OCI-M2 (cell line): Measurements from ENCODE around the gene ACTL7B.
"Not testable (repeated sequence)": the region's sequence is repeated elsewhere in the genome, so short reads cannot be mapped to it uniquely, and the experiment has no call there.

ENCODE experiments used
- DNase-seq: peaks from one replicate; lab custom pipeline; 2025; ENCODE audit not compliant: unreplicated experiment; lab: John Stamatoyannopoulos, UW

ACTL7B gene

GRCh38 chr9:108844856-108845255, 10.9 kb downstream of the ACTL7B start:
- DNase-seq, result no peak

- DNase-seq, result no peak
These were observed 11.4 kb downstream of the ACTL7B start for GRCh38 chr9:108844391-108844790.

- no peak for DNase-seq
These were observed 13.0 kb downstream of the ACTL7B start for GRCh38 chr9:108842610-108843295.

- DNase-seq, result not testable (repeated sequence)
These were observed 16.2 kb downstream of the ACTL7B start for GRCh38 chr9:108839561-108839960.

GRCh38 chr9:108838017-108838416, 17.8 kb downstream of the ACTL7B start:
- DNase-seq, result no peak

GRCh38 chr9:108837530-108837929, 18.3 kb downstream of the ACTL7B start:
- no peak for DNase-seq

- no peak for DNase-seq
These were observed 19.0 kb downstream of the ACTL7B start for GRCh38 chr9:108836781-108837180.

GRCh38 chr9:108836319-108836718, 19.5 kb downstream of the ACTL7B start:
- DNase-seq, result no peak

- DNase-seq, result no peak
These were observed 20.0 kb downstream of the ACTL7B start for GRCh38 chr9:108835831-108836230.

- DNase-seq, result no peak
These were observed 20.7 kb downstream of the ACTL7B start for GRCh38 chr9:108834959-108835665.

- no peak for DNase-seq
These were observed 23.6 kb downstream of the ACTL7B start for GRCh38 chr9:108832179-108832500.

- DNase-seq, result no peak
These were observed 24.1 kb downstream of the ACTL7B start for GRCh38 chr9:108831496-108832178.

GRCh38 chr9:108830272-108830671, 25.5 kb downstream of the ACTL7B start:
- DNase-seq, result no peak

GRCh38 chr9:108823829-108824228, 32.0 kb downstream of the ACTL7B start:
- DNase-seq, result no peak

- DNase-seq, result no peak
These were observed 39.7 kb downstream of the ACTL7B start for GRCh38 chr9:108816037-108816436.

GRCh38 chr9:108815156-108815555, 40.6 kb downstream of the ACTL7B start:
- no peak for DNase-seq

- DNase-seq, result no peak
These were observed 41.7 kb downstream of the ACTL7B start for GRCh38 chr9:108813951-108814601.

- no peak for DNase-seq
These were observed 43.3 kb downstream of the ACTL7B start for GRCh38 chr9:108812396-108813025.

- no peak for DNase-seq
These were observed 43.8 kb downstream of the ACTL7B start for GRCh38 chr9:108811944-108812343.

GRCh38 chr9:108809269-108809668, 46.5 kb downstream of the ACTL7B start:
- no peak for DNase-seq
